Anterior cingulate cortex (tissue), 58 donors: ENCODE measurements around the gene PRRT4.

Experiments
- DNase-seq, 58 donors: peaks; one replicate each; lab custom pipeline; 2025; lab: John Stamatoyannopoulos, UW

Gene PRRT4

GRCh38 chr7:128303643-128304042, 57.8 kb downstream of the PRRT4 start:
- no peak for DNase-seq

GRCh38 chr7:128303133-128303532, 58.4 kb downstream of the PRRT4 start:
- DNase-seq: no peak

- DNase-seq: peak in 7 of 58 donors; percentile 9 to 56 (median 22)
Measured at GRCh38 chr7:128302139-128302538, 59.4 kb downstream of the PRRT4 start.
